ENCODE measurements around the gene TRABD2B.

- TF ChIP-seq CTCF (IDR thresholded peaks at IDR 0.05) (no peak), POLR2A (IDR thresholded peaks at IDR 0.05) (no peak), EP300 (IDR thresholded peaks at IDR 0.05) (no peak)
Measured at GRCh38 chr1:47970882-47971281, 26.3 kb downstream of the TRABD2B start.

All from upper lobe of left lung (tissue), 4 donors.